SK-N-SH (cell line): ENCODE results near the gene SYT17. TPM values are rescaled to one million over a fixed set of nuclear protein-coding genes. Genes with fewer than 3 reads are reported as not detected.
A peak's percentile ranks its signal among the peaks of the same experiment; 100 is the strongest.

Source experiments
- CTCF ChIA-PET: fragments of 300-600, 350-600 bp; formaldehyde crosslinking; extraction: SDS; loops from one replicate; lab custom pipeline; 2021; lab: Yijun Ruan, JAX
- POLR2A ChIA-PET: fragments of 350-600 bp; sonication (Branson Sonifier 250); formaldehyde crosslinking; extraction: SDS; loops from one replicate; lab custom pipeline; 2020; ENCODE audit warnings: antibody characterized with exemption, inconsistent platforms; lab: Yijun Ruan, JAX
- DNase-seq: peaks from one replicate; pipeline ENCODE4 v3.0.0; 2012
- H2AFZ ChIP-seq: fragments of 200-600 bp; sonication (generic); 2 replicates; pipeline ENCODE4 v1.8.1; 2016; ENCODE audit warnings: antibody characterized with exemption, mild to moderate bottlenecking, low read depth
- H3F3A ChIP-seq: fragments of 200-600 bp; sonication (generic); replicated peaks from 2 replicates; pipeline ENCODE3; 2016; ENCODE audit warnings: antibody characterized with exemption, mild to moderate bottlenecking; ENCODE audit not compliant: insufficient read depth
- H3K27ac ChIP-seq, 2 experiments: fragments of 200-500 bp in 1 of 2; fragments of 200-600 bp in 1 of 2; sonication (Bioruptor generic) in 1 of 2; sonication (generic), shearing (Covaris generic) in 1 of 2; 2 replicates each; pipeline versions ENCODE4 v1.5.1 to v1.6.1; 2014 to 2016; ENCODE audit warnings: low read depth in 2 of 2, inconsistent platforms in 1 of 2, low read length in 1 of 2, mild to moderate bottlenecking in 1 of 2, mixed read lengths in 1 of 2
- H3K27me3 ChIP-seq: fragments of 200-600 bp; sonication (generic), shearing (Covaris generic); 2 replicates; pipeline ENCODE4 v1.6.1; 2016; ENCODE audit warnings: mixed run types; ENCODE audit not compliant: insufficient read depth
- H3K36me3 ChIP-seq, 2 experiments: fragments of 200-500 bp in 1 of 2; fragments of 200-600 bp in 1 of 2; sonication (Bioruptor generic) in 1 of 2; sonication (generic) in 1 of 2; replicated peaks in 1 of 2; 2 replicates each; pipeline versions ENCODE3 to v1.5.1; 2014 to 2016; ENCODE audit warnings: low read length in 1 of 2, mild to moderate bottlenecking in 1 of 2; ENCODE audit not compliant: insufficient read depth in 2 of 2, control insufficient read depth in 1 of 2
- H3K4me1 ChIP-seq, 2 experiments: fragments of 200-500 bp in 1 of 2; fragments of 200-600 bp in 1 of 2; sonication (Bioruptor generic) in 1 of 2; sonication (generic), shearing (Covaris generic) in 1 of 2; 2 replicates each; pipeline versions ENCODE4 v1.5.1 to v1.6.1; 2014 to 2016; ENCODE audit warnings: low read depth in 1 of 2, low read length in 1 of 2, mixed run types in 1 of 2; ENCODE audit not compliant: insufficient read depth in 2 of 2, control insufficient read depth in 1 of 2
- H3K4me2 ChIP-seq: fragments of 200-600 bp; sonication (generic), shearing (Covaris generic); 2 replicates; pipeline ENCODE4 v1.6.1; 2017; ENCODE audit warnings: mixed run types
- H3K4me3 ChIP-seq, 2 experiments: fragments of 200-500 bp in 1 of 2; fragments of 200-600 bp in 1 of 2; sonication (Bioruptor generic) in 1 of 2; sonication (generic), shearing (Covaris generic) in 1 of 2; 2 replicates each; pipeline versions ENCODE4 v1.5.1 to v1.8.1; 2014 to 2016; ENCODE audit warnings: low read depth in 2 of 2, inconsistent platforms in 1 of 2, low read length in 1 of 2, mild to moderate bottlenecking in 1 of 2, mixed read lengths in 1 of 2, moderate library complexity in 1 of 2
- H3K79me2 ChIP-seq: fragments of 200-600 bp; sonication (generic); 2 replicates; pipeline ENCODE4 v1.8.1; 2017; ENCODE audit warnings: mild to moderate bottlenecking; ENCODE audit not compliant: insufficient read depth
- H3K9ac ChIP-seq: fragments of 200-600 bp; sonication (generic); 2 replicates; pipeline ENCODE4 v1.6.1; 2017; ENCODE audit warnings: mixed run types
- H3K9me2 ChIP-seq: fragments of 200-600 bp; sonication (generic); 2 replicates; pipeline ENCODE4 v1.6.1; 2017; ENCODE audit warnings: mixed run types
- H3K9me3 ChIP-seq: fragments of 200-600 bp; sonication (generic); 2 replicates; pipeline ENCODE4 v1.6.1; 2017; ENCODE audit warnings: mixed run types, mild to moderate bottlenecking, moderate library complexity
- H4K20me1 ChIP-seq: fragments of 200-600 bp; sonication (generic); 2 replicates; pipeline ENCODE4 v1.6.1; 2017; ENCODE audit warnings: mild to moderate bottlenecking, mixed run types; ENCODE audit not compliant: insufficient read depth
- EZH2phosphoT487 ChIP-seq: fragments of 200-600 bp; sonication (generic); IDR thresholded peaks from 2 replicates; pipeline ENCODE4 v1.6.1; 2017; ENCODE audit warnings: low read depth, mixed run types, mild to moderate bottlenecking, antibody characterized with exemption, moderate library complexity, borderline replicate concordance
- FOSL2 ChIP-seq: IDR thresholded peaks from 2 replicates; pipeline ENCODE4 v1.4.0; 2012; ENCODE audit warnings: low read depth, mild to moderate bottlenecking, moderate library complexity, borderline replicate concordance
- FOXM1 ChIP-seq: IDR thresholded peaks from 2 replicates; pipeline ENCODE4 v1.4.0; 2012; ENCODE audit warnings: low read depth, mild to moderate bottlenecking
- GABPA ChIP-seq: IDR thresholded peaks from 2 replicates; pipeline ENCODE4 v1.4.0; 2012; ENCODE audit warnings: low read depth, mild to moderate bottlenecking
- JUND ChIP-seq: IDR thresholded peaks from 2 replicates; pipeline ENCODE4 v1.4.0; 2012
- RAD21 ChIP-seq: IDR thresholded peaks from 2 replicates; pipeline ENCODE4 v1.6.1; 2012; ENCODE audit warnings: mild to moderate bottlenecking, low read length
- RFX5 ChIP-seq: IDR thresholded peaks from 2 replicates; pipeline ENCODE4 v1.6.1; 2012; ENCODE audit warnings: mild to moderate bottlenecking, improper control_type of control experiment, low read length
- SIN3A ChIP-seq: IDR thresholded peaks from 2 replicates; pipeline ENCODE4 v1.6.1; 2012; ENCODE audit warnings: low read depth, mild to moderate bottlenecking, low read length, moderate library complexity, borderline replicate concordance
- SMC3 ChIP-seq: IDR thresholded peaks from 2 replicates; pipeline ENCODE4 v1.6.1; 2012; ENCODE audit warnings: low read depth, low read length, improper control_type of control experiment
- TAF1 ChIP-seq: IDR thresholded peaks from 2 replicates; pipeline ENCODE4 v1.6.1; 2012; ENCODE audit warnings: low read depth, mild to moderate bottlenecking, low read length, moderate library complexity, borderline replicate concordance
- TEAD4 ChIP-seq: IDR thresholded peaks from 2 replicates; pipeline ENCODE4 v1.4.0; 2012; ENCODE audit warnings: mild to moderate bottlenecking, borderline replicate concordance; ENCODE audit not compliant: insufficient read depth
- YY1 ChIP-seq: IDR thresholded peaks from 2 replicates; pipeline ENCODE4 v1.4.0; 2012; ENCODE audit warnings: low read depth, mild to moderate bottlenecking
- WGBS: methylation state at CpG from one replicate; pipeline ENCODE4 v1.1.6; 2017; ENCODE audit warnings: low lambda C conversion rate; 5-methylcytosine and 5-hydroxymethylcytosine counted together
- polyA plus RNA-seq, 3 experiments: library from polyadenylated mRNA; depleted of rRNA; stranded (reverse); fragments of >200 nt; gene quantifications; 2 replicates each; pipeline ENCODE4 v1.2.3, GENCODE V29; 2012
- TF ChIP-seq, protein P1 (sequence below): IDR thresholded peaks from 2 replicates; pipeline ENCODE4 v1.6.1; 2012; ENCODE audit warnings: mild to moderate bottlenecking, low read depth, low read length, moderate library complexity
- TF ChIP-seq, protein P2 (sequence below): IDR thresholded peaks from 2 replicates; pipeline ENCODE4; 2012
- TF ChIP-seq, protein P3 (sequence below): fragments of 150-350 bp; IDR thresholded peaks from 2 replicates; pipeline ENCODE4 v1.6.1; 2017; ENCODE audit warnings: antibody characterized with exemption, low read length, low read depth, borderline replicate concordance

The SYT17 gene
- polyA plus RNA-seq, 1 of the 3 experiments (the other 2 are of a cell fraction), result 0.21 TPM

DNA sequence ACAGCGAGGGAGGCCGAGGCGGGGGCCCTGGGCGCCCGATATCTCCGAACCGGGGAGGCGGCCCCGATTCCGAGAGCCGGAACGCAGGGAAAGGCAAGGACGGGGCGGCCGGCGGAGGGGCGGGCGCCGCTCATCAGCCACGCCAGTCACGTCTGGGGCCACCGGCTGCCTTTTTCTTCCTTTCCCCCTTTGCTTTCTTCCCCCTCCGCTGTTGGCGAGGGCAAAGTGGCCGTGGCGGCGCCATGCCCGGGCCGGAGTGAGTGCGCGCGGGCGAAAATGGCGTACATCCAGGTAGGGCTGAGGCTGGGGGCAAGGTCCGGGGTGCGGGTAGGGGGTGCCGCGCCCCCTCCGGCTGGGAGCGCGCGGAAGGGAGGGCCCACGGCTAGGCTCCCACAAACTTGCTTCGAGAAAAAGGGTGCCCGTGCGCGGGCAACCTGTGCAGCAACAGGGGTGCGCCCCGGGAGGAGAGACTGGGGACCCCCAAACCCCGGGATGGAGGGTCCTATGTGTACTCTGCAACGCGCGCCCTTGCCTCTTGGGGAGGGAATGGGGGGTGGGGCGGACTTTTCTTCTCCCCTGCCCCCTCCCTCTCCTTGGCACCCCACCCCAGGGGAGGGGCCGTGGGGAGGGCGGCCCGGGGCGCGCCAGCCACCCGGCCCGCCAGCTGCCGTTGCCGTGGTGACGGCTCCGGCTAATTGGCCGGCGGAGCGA, 486 bp downstream of the SYT17 start:
- H3K4me1 ChIP-seq, result peaks cover 0 to 7% of the 10 kb centered on the region in 2 experiments; a peak in 1 of 4 replicates
- WGBS, result 0% methylated on average over 17 of the region's 68 CpGs
- H2AFZ ChIP-seq, result no peak overlapping the region
- H3K9me2 ChIP-seq, result no peaks in the 10 kb centered on the region
- H3K9me3 ChIP-seq, result no peaks in the 10 kb centered on the region
- H3K36me3 ChIP-seq, result no peaks in the 10 kb centered on the region
- no peaks in the 10 kb centered on the region for H4K20me1 ChIP-seq
- peak; percentile 83 for DNase-seq
- H3K27me3 ChIP-seq, result peaks cover 15% of the 10 kb centered on the region
- peak overlapping the region in 1 of 2 experiments; percentile 62; a peak in 1 of 4 replicates for H3K27ac ChIP-seq
- H3F3A ChIP-seq, result no peaks in the 10 kb centered on the region
- TF ChIP-seq RAD21 (no peak), RFX5 (no peak), TAF1 (no peak), JUND (no peak), TEAD4 (no peak), EZH2phosphoT487 (no peak), FOSL2 (no peak), FOXM1 (no peak), GABPA (no peak), YY1 (no peak), SMC3 (no peak), SIN3A (no peak)
- TF ChIP-seq, protein P1, sequence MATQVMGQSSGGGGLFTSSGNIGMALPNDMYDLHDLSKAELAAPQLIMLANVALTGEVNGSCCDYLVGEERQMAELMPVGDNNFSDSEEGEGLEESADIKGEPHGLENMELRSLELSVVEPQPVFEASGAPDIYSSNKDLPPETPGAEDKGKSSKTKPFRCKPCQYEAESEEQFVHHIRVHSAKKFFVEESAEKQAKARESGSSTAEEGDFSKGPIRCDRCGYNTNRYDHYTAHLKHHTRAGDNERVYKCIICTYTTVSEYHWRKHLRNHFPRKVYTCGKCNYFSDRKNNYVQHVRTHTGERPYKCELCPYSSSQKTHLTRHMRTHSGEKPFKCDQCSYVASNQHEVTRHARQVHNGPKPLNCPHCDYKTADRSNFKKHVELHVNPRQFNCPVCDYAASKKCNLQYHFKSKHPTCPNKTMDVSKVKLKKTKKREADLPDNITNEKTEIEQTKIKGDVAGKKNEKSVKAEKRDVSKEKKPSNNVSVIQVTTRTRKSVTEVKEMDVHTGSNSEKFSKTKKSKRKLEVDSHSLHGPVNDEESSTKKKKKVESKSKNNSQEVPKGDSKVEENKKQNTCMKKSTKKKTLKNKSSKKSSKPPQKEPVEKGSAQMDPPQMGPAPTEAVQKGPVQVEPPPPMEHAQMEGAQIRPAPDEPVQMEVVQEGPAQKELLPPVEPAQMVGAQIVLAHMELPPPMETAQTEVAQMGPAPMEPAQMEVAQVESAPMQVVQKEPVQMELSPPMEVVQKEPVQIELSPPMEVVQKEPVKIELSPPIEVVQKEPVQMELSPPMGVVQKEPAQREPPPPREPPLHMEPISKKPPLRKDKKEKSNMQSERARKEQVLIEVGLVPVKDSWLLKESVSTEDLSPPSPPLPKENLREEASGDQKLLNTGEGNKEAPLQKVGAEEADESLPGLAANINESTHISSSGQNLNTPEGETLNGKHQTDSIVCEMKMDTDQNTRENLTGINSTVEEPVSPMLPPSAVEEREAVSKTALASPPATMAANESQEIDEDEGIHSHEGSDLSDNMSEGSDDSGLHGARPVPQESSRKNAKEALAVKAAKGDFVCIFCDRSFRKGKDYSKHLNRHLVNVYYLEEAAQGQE, result no peak
- TF ChIP-seq, protein P2, sequence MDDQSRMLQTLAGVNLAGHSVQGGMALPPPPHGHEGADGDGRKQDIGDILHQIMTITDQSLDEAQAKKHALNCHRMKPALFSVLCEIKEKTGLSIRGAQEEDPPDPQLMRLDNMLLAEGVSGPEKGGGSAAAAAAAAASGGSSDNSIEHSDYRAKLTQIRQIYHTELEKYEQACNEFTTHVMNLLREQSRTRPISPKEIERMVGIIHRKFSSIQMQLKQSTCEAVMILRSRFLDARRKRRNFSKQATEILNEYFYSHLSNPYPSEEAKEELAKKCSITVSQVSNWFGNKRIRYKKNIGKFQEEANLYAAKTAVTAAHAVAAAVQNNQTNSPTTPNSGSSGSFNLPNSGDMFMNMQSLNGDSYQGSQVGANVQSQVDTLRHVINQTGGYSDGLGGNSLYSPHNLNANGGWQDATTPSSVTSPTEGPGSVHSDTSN, result no peak
- TF ChIP-seq, protein P3, sequence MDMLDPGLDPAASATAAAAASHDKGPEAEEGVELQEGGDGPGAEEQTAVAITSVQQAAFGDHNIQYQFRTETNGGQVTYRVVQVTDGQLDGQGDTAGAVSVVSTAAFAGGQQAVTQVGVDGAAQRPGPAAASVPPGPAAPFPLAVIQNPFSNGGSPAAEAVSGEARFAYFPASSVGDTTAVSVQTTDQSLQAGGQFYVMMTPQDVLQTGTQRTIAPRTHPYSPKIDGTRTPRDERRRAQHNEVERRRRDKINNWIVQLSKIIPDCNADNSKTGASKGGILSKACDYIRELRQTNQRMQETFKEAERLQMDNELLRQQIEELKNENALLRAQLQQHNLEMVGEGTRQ, result no peak
- H3K4me2 ChIP-seq, result peak overlapping the region; percentile 55; the same call in 1 of the 2 replicates
- no peak overlapping the region for H3K9ac ChIP-seq
- ChIA-PET CTCF (interaction anchor here (0.9 to 4.6 kb wide), 7 partner anchors 10 to 334 kb away, joined by 3 to 31 read pairs (median 3); no protein-coding TSS in a partner anchor), POLR2A (no interaction called here)
- peak overlapping the region in 1 of 2 experiments; percentile 56; a peak in 2 of 4 replicates for H3K4me3 ChIP-seq
- no peaks in the 10 kb centered on the region for H3K79me2 ChIP-seq
